H1 (cell line): ENCODE data around the gene ABI1. TPM values are rescaled to one million over a fixed set of nuclear protein-coding genes. Genes with fewer than 3 reads are reported as not detected.

Source experiments
- CTCF ChIA-PET: fragments of 300-600 bp; sonication (Branson Sonifier 250); formaldehyde crosslinking; loops from one replicate; lab custom pipeline; 2021; ENCODE audit not compliant: partially characterized antibody; lab: Charles Lee
- POLR2A ChIA-PET: fragments of 300-600 bp; sonication (Branson Sonifier 250); formaldehyde crosslinking; loops from one replicate; lab custom pipeline; 2021; ENCODE audit warnings: inconsistent platforms; ENCODE audit not compliant: partially characterized antibody; lab: Charles Lee
- DNase-seq, 2 experiments: peaks; one replicate each; pipeline versions ENCODE4 v3.0.0 to v3.0.0-alpha.2; 2010 to 2022; ENCODE audit warnings: low spot score in 2 of 2, low read depth in 1 of 2, mixed read lengths in 1 of 2
- FAIRE-seq: peaks from 2 replicates; lab custom pipeline; 2011; peaks lifted over from hg19 to GRCh38; lab: Jason Lieb, UNC
- H2AFZ ChIP-seq: 2 replicates; pipeline ENCODE4 v1.8.1; 2012; ENCODE audit warnings: low read length, inconsistent platforms
- H2AK5ac ChIP-seq: 2 replicates; pipeline ENCODE4 v1.6.1; 2013; ENCODE audit warnings: low read depth, low read length
- H2BK120ac ChIP-seq: replicated peaks from 2 replicates; pipeline ENCODE3; 2013; ENCODE audit warnings: low read depth, low read length, inconsistent platforms
- H2BK12ac ChIP-seq: 2 replicates; pipeline ENCODE4 v1.6.1; 2013; ENCODE audit warnings: low read depth, low read length
- H2BK15ac ChIP-seq: 2 replicates; pipeline ENCODE4 v1.6.1; 2013; ENCODE audit warnings: low read length
- H2BK20ac ChIP-seq: 2 replicates; pipeline ENCODE4 v1.6.1; 2013; ENCODE audit warnings: low read length
- H2BK5ac ChIP-seq: 2 replicates; pipeline ENCODE4 v1.6.1; 2013; ENCODE audit warnings: low read depth, low read length
- H3K14ac ChIP-seq: 2 replicates; pipeline ENCODE4 v1.6.1; 2013; ENCODE audit warnings: inconsistent platforms; ENCODE audit not compliant: insufficient read length
- H3K18ac ChIP-seq: 2 replicates; pipeline ENCODE4 v1.6.1; 2013; ENCODE audit warnings: low read length; ENCODE audit errors: extremely low read depth
- H3K23ac ChIP-seq: 2 replicates; pipeline ENCODE4 v1.6.1; 2013; ENCODE audit warnings: inconsistent platforms; ENCODE audit not compliant: insufficient read length
- H3K23me2 ChIP-seq: 2 replicates; pipeline ENCODE4 v1.6.1; 2013; ENCODE audit warnings: low read depth, low read length
- H3K27ac ChIP-seq: 2 replicates; pipeline ENCODE4 v1.6.1; 2011; ENCODE audit warnings: low read depth, low read length, inconsistent platforms
- H3K27me3 ChIP-seq, 4 experiments: replicated peaks in 1 of 4; 1 replicate in 1 of 4; 2 replicates in 3 of 4; pipeline versions ENCODE4 v1.6.1 to v1.8.1; 2011 to 2013; ENCODE audit warnings: low read length in 3 of 4, mild to moderate bottlenecking in 3 of 4, inconsistent platforms in 2 of 4, mixed read lengths in 2 of 4, moderate library complexity in 1 of 4; ENCODE audit not compliant: control insufficient read depth in 3 of 4, insufficient read depth in 3 of 4; ENCODE audit errors: extremely low read depth in 1 of 4
- H3K36me3 ChIP-seq, 4 experiments: 2 replicates each; pipeline versions ENCODE4 v1.6.1 to v1.8.1; 2011 to 2013; ENCODE audit warnings: mild to moderate bottlenecking in 4 of 4, low read length in 3 of 4, moderate library complexity in 2 of 4, control low read depth in 1 of 4, inconsistent platforms in 1 of 4; ENCODE audit not compliant: insufficient read depth in 4 of 4, control insufficient read depth in 2 of 4
- H3K4ac ChIP-seq: replicated peaks from 2 replicates; pipeline ENCODE3; 2013; ENCODE audit warnings: low read length, low read depth, mixed read lengths, inconsistent platforms; ENCODE audit not compliant: insufficient read length
- H3K4me1 ChIP-seq, 4 experiments: replicated peaks in 1 of 4; 1 replicate in 1 of 4; 2 replicates in 3 of 4; pipeline versions ENCODE4 v1.6.1 to v1.8.1; 2011 to 2013; ENCODE audit warnings: low read length in 3 of 4, inconsistent platforms in 2 of 4, mixed read lengths in 1 of 4; ENCODE audit not compliant: insufficient read depth in 4 of 4, control insufficient read depth in 3 of 4
- H3K4me2 ChIP-seq, 2 experiments: 2 replicates each; pipeline versions ENCODE4 v1.6.1 to v1.8.1; 2011 to 2013; ENCODE audit warnings: low read depth in 2 of 2, low read length in 2 of 2, control low read depth in 1 of 2, inconsistent platforms in 1 of 2, mild to moderate bottlenecking in 1 of 2; ENCODE audit not compliant: insufficient read depth in 1 of 2
- H3K4me3 ChIP-seq, 4 experiments: fragments of 200-600, 300-600 bp in 1 of 4; sonication (generic), shearing (Covaris generic), sonication (Bioruptor Twin) in 1 of 4; 2 replicates each; pipeline versions ENCODE4 v1.5.1 to v1.8.1; 2011 to 2016; ENCODE audit warnings: low read length in 4 of 4, low read depth in 3 of 4, control low read depth in 2 of 4, inconsistent platforms in 2 of 4, mild to moderate bottlenecking in 2 of 4, mixed read lengths in 1 of 4, moderate library complexity in 1 of 4; ENCODE audit not compliant: insufficient read depth in 2 of 4; ENCODE audit errors: extremely low read depth in 1 of 4
- H3K56ac ChIP-seq: replicated peaks from 2 replicates; pipeline ENCODE3; 2013; ENCODE audit warnings: low read depth, mild to moderate bottlenecking, mixed read lengths, low read length, inconsistent platforms; ENCODE audit not compliant: insufficient read length
- H3K79me1 ChIP-seq: 2 replicates; pipeline ENCODE4 v1.6.1; 2013; ENCODE audit warnings: low read depth, low read length, control low read depth
- H3K79me2 ChIP-seq, 2 experiments: 2 replicates each; pipeline versions ENCODE4 v1.6.1 to v1.8.1; 2012 to 2013; ENCODE audit warnings: low read length in 2 of 2, mild to moderate bottlenecking in 2 of 2, inconsistent platforms in 1 of 2; ENCODE audit not compliant: insufficient read depth in 2 of 2, control insufficient read depth in 1 of 2
- H3K9ac ChIP-seq, 4 experiments: replicated peaks in 1 of 4; 1 replicate in 1 of 4; 2 replicates in 3 of 4; pipeline versions ENCODE4 v1.6.1 to v1.8.1; 2011 to 2013; ENCODE audit warnings: low read depth in 3 of 4, low read length in 3 of 4, control low read depth in 2 of 4, mild to moderate bottlenecking in 2 of 4, moderate library complexity in 2 of 4, inconsistent platforms in 1 of 4; ENCODE audit errors: extremely low read depth in 1 of 4
- H3K9me3 ChIP-seq, 2 experiments: 2 replicates each; pipeline versions ENCODE4 v1.6.1 to v1.8.1; 2012 to 2013; ENCODE audit warnings: mild to moderate bottlenecking in 2 of 2, moderate library complexity in 2 of 2, control low read depth in 1 of 2, inconsistent platforms in 1 of 2, low read depth in 1 of 2, low read length in 1 of 2, mixed read lengths in 1 of 2; ENCODE audit not compliant: insufficient read depth in 2 of 2
- H4K20me1 ChIP-seq, 2 experiments: replicated peaks in 1 of 2; 2 replicates each; pipeline versions ENCODE3 to v1.8.1; 2011 to 2013; ENCODE audit warnings: inconsistent platforms in 2 of 2, low read length in 2 of 2, mild to moderate bottlenecking in 1 of 2; ENCODE audit not compliant: insufficient read depth in 2 of 2, control insufficient read depth in 1 of 2
- H4K5ac ChIP-seq: 2 replicates; pipeline ENCODE4 v1.6.1; 2013; ENCODE audit warnings: low read length, low read depth, mixed read lengths, inconsistent platforms; ENCODE audit not compliant: insufficient read length
- H4K8ac ChIP-seq: 2 replicates; pipeline ENCODE4 v1.8.0; 2013; ENCODE audit warnings: mild to moderate bottlenecking, moderate library complexity, low read length, inconsistent platforms; ENCODE audit not compliant: insufficient read depth; ENCODE audit errors: extremely low read depth
- H4K91ac ChIP-seq: replicated peaks from 2 replicates; pipeline ENCODE3; 2013; ENCODE audit warnings: low read length, mixed read lengths, inconsistent platforms; ENCODE audit not compliant: insufficient read length
- KDM4A ChIP-seq: IDR thresholded peaks from one replicate; pipeline ENCODE4 v1.7.1; 2012; ENCODE audit warnings: low read depth, mild to moderate bottlenecking, moderate library complexity, low read length, inconsistent platforms; ENCODE audit not compliant: severe bottlenecking
- MAFK ChIP-seq: IDR thresholded peaks from 2 replicates; pipeline ENCODE4 v1.6.1; 2012; ENCODE audit warnings: low read depth, mild to moderate bottlenecking, improper control_type of control experiment, low read length
- POLR2A ChIP-seq, 2 experiments: IDR thresholded peaks; 1 replicate in 1 of 2; 2 replicates in 1 of 2; pipeline ENCODE4 v1.6.1; 2011; ENCODE audit warnings: low read depth in 2 of 2, low read length in 2 of 2, mild to moderate bottlenecking in 2 of 2; ENCODE audit errors: control extremely low read depth in 1 of 2
- POU5F1 ChIP-seq: IDR thresholded peaks from 2 replicates; pipeline ENCODE4 v1.6.1; 2011; ENCODE audit warnings: low read depth, mild to moderate bottlenecking, low read length, moderate library complexity
- RNF2 ChIP-seq: fragments of 200-900, 300-1000 bp; sonication (generic); IDR thresholded peaks from 2 replicates; pipeline ENCODE4 v1.7.1; 2016; ENCODE audit warnings: borderline replicate concordance, low read depth, mild to moderate bottlenecking, antibody characterized with exemption, low read length; ENCODE audit not compliant: poor library complexity, severe bottlenecking; ENCODE audit errors: missing control alignments
- RXRA ChIP-seq: IDR thresholded peaks from 2 replicates; pipeline ENCODE4 v1.6.1; 2011; ENCODE audit warnings: low read depth, mild to moderate bottlenecking, low read length, moderate library complexity; ENCODE audit not compliant: insufficient read depth
- SIX5 ChIP-seq: IDR thresholded peaks from 2 replicates; pipeline ENCODE4 v1.6.1; 2011; ENCODE audit warnings: mild to moderate bottlenecking, low read depth, low read length
- SP1 ChIP-seq: IDR thresholded peaks from 2 replicates; pipeline ENCODE4 v1.6.1; 2011; ENCODE audit warnings: low read depth, low read length
- ZNF274 ChIP-seq: IDR thresholded peaks from 2 replicates; pipeline ENCODE4 v1.7.0; 2012; ENCODE audit warnings: low read length, borderline replicate concordance; ENCODE audit errors: extremely low read depth
- whole genome bisulfite sequencing, 2 experiments: shearing (Covaris generic) in 1 of 2; methylation state at CpG; one replicate each; pipeline versions ENCODE4 v1.1.6 to v1.1.7; 2013 to 2015; ENCODE audit warnings: low lambda C conversion rate in 2 of 2, mixed read lengths in 2 of 2, inconsistent platforms in 1 of 2, low coverage in 1 of 2, missing lambda C conversion rate in 1 of 2; ENCODE audit not compliant: insufficient replicate concordance in 2 of 2, insufficient coverage in 1 of 2, insufficient read length in 1 of 2; ENCODE audit errors: extremely low coverage in 1 of 2, missing lambda C conversion rate in 1 of 2; 5-methylcytosine and 5-hydroxymethylcytosine counted together
- polyA plus RNA-seq, 7 experiments: library from polyadenylated mRNA; depleted of rRNA in 3 of 7; stranded (reverse) in 5 of 7; unstranded in 2 of 7; fragments of >200 nt in 5 of 7; fragments of 200-250 nt in 2 of 7; gene quantifications; 1 replicate in 5 of 7; 2 replicates in 1 of 7; 4 replicates in 1 of 7; pipeline versions ENCODE4 v1.2.1 to v1.2.3, GENCODE V29; 2011 to 2013; ENCODE audit warnings: missing spikeins in 2 of 7, mixed read lengths in 2 of 7
- total RNA-seq: library from RNA; stranded (reverse); fragmentation: NEBNext Ultra II Directional; extraction: Animal tissue kit (Norgen Biotek cat#: 25700); gene quantifications from 2 replicates; pipeline ENCODE4 v1.2.1, GENCODE V29; 2021

The ABI1 gene
- total and polyA plus RNA-seq, 2 of the 8 experiments (the other 6 are each of a cell fraction or from before 2014, with no cell fraction given), result 35.4 to 37.0 TPM

DNA sequence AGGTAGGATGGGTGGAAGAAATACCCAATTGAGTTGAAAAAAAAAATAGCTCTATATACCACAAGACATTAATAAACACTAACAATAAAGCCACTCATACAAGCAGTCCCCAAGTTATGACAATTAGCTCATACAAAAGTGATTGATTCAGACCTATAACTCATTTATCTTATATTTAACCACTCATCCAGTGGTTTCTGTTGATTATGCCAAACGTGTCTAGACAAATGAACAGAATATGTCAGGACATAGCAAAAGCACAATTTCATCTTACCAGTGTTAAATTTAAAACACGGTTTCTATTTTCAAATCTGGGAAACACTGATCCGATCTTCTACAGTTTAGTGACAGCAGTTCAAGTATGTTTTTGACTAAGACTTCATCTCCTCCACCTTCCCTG, 17.0 kb downstream of the ABI1 start:
- no peak overlapping the region for H2BK5ac ChIP-seq
- peaks cover 3% of the 10 kb centered on the region; the same call in 1 of the 2 replicates for H3K79me1 ChIP-seq
- peaks cover 0 to 74% of the 10 kb centered on the region in 2 experiments; a peak in 3 of 4 replicates for H3K79me2 ChIP-seq
- no peak overlapping the region for H3K4me2 ChIP-seq
- H4K5ac ChIP-seq, result no peak overlapping the region
- no peak overlapping the region for H2AFZ ChIP-seq
- no peak overlapping the region for H3K56ac ChIP-seq
- H2AK5ac ChIP-seq, result no peak overlapping the region
- no peak overlapping the region for H2BK20ac ChIP-seq
- H2BK120ac ChIP-seq, result no peak overlapping the region
- POLR2A ChIA-PET, result no interaction called here
- TF ChIP-seq KDM4A, result no peak
- no peak for TF ChIP-seq SP1
- no peak for TF ChIP-seq MAFK
- no peak for TF ChIP-seq SIX5
- no peak for TF ChIP-seq RNF2
- TF ChIP-seq RXRA, result no peak
- TF ChIP-seq POLR2A (IDR thresholded peaks at IDR 0.05; ENCODE audit: control extremely low read depth in 1 of 2, low read depth in 2 of 2, low read length in 2 of 2), result no peak
- no peak for TF ChIP-seq ZNF274
- TF ChIP-seq POU5F1, result no peak
- H3K14ac ChIP-seq, result no peak overlapping the region
- no peak overlapping the region for H3K18ac ChIP-seq
- no peak overlapping the region for H3K27ac ChIP-seq
- no peaks in the 10 kb centered on the region for H3K27me3 ChIP-seq
- WGBS, 2 experiments, result 55% methylated on average over 3 of the region's 3 CpGs; no CpG with 5 or more reads in 1 of the 2 experiments
- peaks cover 0 to 4% of the 10 kb centered on the region in 2 experiments for H4K20me1 ChIP-seq
- no peaks in the 10 kb centered on the region for H3K36me3 ChIP-seq
- no peaks in the 10 kb centered on the region for H3K9me3 ChIP-seq
- no peak overlapping the region for H3K23ac ChIP-seq
- peaks cover 0 to 6% (median 3%) of the 10 kb centered on the region in 4 experiments; a peak in 2 of 7 replicates for H3K4me1 ChIP-seq
- H3K4ac ChIP-seq, result no peak overlapping the region
- no peak for FAIRE-seq
- no peak overlapping the region for H2BK12ac ChIP-seq
- no peak overlapping the region for H4K91ac ChIP-seq
- no peak overlapping the region for H2BK15ac ChIP-seq
- H4K8ac ChIP-seq, result no peak overlapping the region
- no peak for DNase-seq
- CTCF ChIA-PET, result interaction anchor here (0.6 kb wide), 1 partner anchor 57 kb away, joined by 3 read pairs; no protein-coding TSS in a partner anchor
- no peaks in the 10 kb centered on the region for H3K23me2 ChIP-seq
- H3K9ac ChIP-seq, result no peak overlapping the region
- no peak overlapping the region for H3K4me3 ChIP-seq
